Anterior cingulate cortex (tissue), 58 donors: ENCODE measurements around the gene TM4SF20.
A peak's percentile ranks its signal among the peaks of the same experiment; 100 is the strongest.

Source experiments
- DNase-seq, 58 donors: peaks; one replicate each; lab custom pipeline; 2025; lab: John Stamatoyannopoulos, UW

TM4SF20 gene, protein sequence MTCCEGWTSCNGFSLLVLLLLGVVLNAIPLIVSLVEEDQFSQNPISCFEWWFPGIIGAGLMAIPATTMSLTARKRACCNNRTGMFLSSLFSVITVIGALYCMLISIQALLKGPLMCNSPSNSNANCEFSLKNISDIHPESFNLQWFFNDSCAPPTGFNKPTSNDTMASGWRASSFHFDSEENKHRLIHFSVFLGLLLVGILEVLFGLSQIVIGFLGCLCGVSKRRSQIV

GRCh38 chr2:227379095-227379494 is at the start of gene TM4SF20:
TM4SF20 (minus strand) TSS chr2:227379306; CDS start chr2:227379268, 38 bp downstream.
- DNase-seq: no peak

GRCh38 chr2:227428731-227429285 is 49.7 kb upstream of the TM4SF20 start:
- no peak for DNase-seq

GRCh38 chr2:227423656-227424499 is 44.8 kb upstream of the TM4SF20 start:
- peak in 13 of 58 donors; percentile 4 to 52 (median 15) for DNase-seq

- DNase-seq: no peak
These were observed 41.3 kb upstream of the TM4SF20 start for GRCh38 chr2:227420087-227421052.

DNA sequence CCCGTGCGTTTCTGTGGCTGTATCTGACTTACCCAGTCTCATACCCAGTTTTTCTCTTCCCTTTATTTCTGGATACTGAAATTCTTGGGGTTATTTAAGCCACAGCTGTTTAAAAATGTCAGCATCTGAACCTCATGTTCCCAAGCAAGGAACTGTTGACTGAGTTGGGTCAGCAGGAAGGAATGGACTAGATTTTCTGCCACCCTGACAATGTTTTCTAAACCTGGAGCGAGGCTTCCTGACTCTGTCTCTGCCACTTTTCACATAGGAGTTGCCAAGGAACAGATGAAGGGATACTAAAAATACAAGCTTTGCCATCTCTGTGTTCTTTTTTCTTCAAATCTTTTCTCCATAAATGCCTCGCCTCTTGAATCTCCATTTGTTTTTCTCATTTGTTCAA is 37.6 kb upstream of the TM4SF20 start:
- DNase-seq: peak in 1 of 58 donors; percentile 32

GRCh38 chr2:227415538-227416424 is 36.7 kb upstream of the TM4SF20 start:
- DNase-seq: peak in 3 of 58 donors; percentile 7 to 19 (median 15)

GRCh38 chr2:227414846-227415245 is 35.7 kb upstream of the TM4SF20 start:
- DNase-seq: no peak

- DNase-seq: no peak
These were observed 34.3 kb upstream of the TM4SF20 start for GRCh38 chr2:227413371-227413770.

DNA sequence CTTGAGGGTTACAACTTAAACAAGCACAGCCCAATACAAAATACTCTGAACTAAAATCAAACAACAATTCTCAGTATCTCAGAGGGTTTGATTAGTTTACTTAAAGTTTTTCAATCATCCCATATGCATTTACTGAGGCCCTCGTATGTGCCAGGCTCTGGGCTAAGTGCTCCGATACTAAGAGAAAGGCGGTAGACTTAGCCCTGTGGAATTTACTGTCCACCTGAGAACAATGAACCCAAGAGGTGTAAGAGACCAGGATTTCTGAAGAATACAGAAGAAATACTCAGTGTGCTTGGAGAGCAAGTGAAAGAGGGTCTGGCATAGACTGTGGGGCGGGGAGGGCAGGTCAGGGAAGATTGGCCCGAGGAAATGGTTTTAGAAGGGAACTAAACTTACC is 33.8 kb upstream of the TM4SF20 start:
- no peak for DNase-seq

GRCh38 chr2:227411990-227412350 is 32.9 kb upstream of the TM4SF20 start:
- DNase-seq: no peak

GRCh38 chr2:227411320-227411989 is 32.3 kb upstream of the TM4SF20 start:
- no peak for DNase-seq

DNA sequence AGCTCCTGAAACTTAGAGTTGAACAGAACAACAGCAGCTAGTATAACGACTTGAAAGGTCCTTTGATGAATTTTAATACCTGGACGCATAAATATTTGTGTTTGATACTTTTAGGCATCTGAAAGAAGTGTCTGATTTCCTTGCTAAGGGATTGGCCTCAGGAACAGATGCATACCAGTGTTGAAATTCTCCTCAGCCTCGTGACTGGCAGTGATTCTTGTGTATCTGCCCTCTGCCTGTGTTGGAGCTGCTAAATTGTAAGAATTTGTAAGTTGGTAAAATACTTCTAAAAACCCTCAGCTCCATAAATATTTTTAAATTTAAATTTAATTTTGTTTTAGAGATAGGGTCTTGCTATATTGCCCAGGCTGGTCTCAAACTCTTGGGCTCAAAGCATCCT is 31.1 kb upstream of the TM4SF20 start:
- DNase-seq: no peak

GRCh38 chr2:227407591-227408151 is 28.6 kb upstream of the TM4SF20 start:
- no peak for DNase-seq

DNA sequence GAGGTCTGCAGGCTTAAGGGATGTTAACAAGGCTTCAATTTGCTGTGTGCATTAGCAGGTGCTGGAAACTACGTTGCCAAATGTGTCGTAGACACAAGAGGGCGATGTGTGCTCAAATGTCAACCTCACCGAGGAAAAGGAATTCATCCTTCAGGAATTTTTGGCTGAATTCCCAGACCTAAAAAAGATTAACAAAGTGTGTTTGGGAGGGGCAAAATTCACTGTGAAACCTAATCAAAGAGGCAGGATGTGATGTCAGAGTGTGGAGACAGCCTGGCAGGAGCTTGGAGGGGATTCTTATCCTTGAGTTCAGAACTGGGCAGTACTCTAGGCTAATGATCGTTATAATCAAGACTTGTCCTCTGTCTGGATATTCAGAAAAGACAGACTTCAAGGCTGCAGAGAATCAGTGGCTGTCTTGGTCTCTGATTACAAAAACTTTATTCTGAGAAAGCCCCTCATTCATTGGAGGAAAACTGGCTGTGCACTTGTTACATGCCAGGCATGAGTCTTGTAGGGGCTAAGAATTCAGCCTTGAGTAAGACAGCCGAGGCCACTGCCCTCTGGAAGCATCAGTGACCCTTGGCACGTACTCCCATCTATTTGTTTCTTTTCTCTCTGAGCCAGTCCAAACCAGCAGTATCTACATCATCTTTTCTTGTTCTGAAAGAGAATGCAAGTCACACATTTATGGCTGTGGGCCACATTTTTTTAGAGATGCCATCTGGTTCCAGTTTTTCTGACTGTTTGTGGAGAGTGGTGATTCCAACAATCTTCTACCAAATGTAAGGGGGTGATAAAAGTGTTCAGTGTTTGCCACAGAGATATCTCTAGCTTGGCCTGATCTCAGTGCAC is 27.3 kb upstream of the TM4SF20 start:
- peak in 49 of 58 donors; percentile 7 to 80 (median 41) for DNase-seq

- no peak for DNase-seq
These were observed 25.6 kb upstream of the TM4SF20 start for GRCh38 chr2:227404585-227405271.

- no peak for DNase-seq
These were observed 23.9 kb upstream of the TM4SF20 start for GRCh38 chr2:227402959-227403358.

DNA sequence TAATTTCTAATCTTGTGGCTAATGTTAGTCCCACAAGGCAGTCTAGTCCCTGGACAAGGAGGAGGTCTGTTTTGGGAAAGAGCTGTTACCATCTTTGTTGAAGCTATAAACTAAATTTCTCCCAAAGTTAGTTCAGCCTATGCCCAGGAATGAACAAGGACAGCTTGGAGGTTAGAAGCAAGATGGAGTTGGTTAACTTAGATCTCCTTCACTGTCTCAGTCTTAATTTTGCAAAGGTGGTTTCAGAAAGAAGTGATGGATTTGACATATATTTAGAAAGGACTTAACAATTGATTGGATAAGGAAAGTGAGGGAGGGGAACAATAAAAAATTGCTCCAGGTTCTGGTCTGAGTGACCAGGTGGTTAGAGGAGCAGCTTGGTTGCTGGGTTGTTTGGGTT is 23.2 kb upstream of the TM4SF20 start:
- no peak for DNase-seq
